ENCODE results near the gene FBXO9. TPM values are rescaled to one million over a fixed set of nuclear protein-coding genes. Genes with fewer than 3 reads are reported as not detected.

FBXO9 gene
- total and polyA plus RNA-seq, 4 donors, result 36.8 to 79.1 (median 51.2) TPM

- Histone ChIP-seq H3K9me3 (ENCODE audit: control insufficient read depth in 4 of 4, low read length in 3 of 4) (no peaks in the 10 kb centered on the region), H3K27ac (ENCODE audit: low read depth in 1 of 2, low read length in 2 of 2) (no peak overlapping the region)
- TF ChIP-seq GABPA (IDR thresholded peaks at IDR 0.05 in 1 of 2, conservative IDR thresholded peaks at IDR 0.05 in 1 of 2) (no peak), ATF3 (IDR thresholded peaks at IDR 0.05) (no peak), CTCF (IDR thresholded peaks at IDR 0.05; ENCODE audit: low read depth, low read length, missing input control) (no peak), TAF1 (conservative IDR thresholded peaks at IDR 0.05) (no peak), SP1 (IDR thresholded peaks at IDR 0.05) (no peak), RAD21 (IDR thresholded peaks at IDR 0.05) (no peak), HNF4G (IDR thresholded peaks at IDR 0.05) (no peak), FOXA2 (IDR thresholded peaks at IDR 0.05) (no peak), RXRA (IDR thresholded peaks at IDR 0.05) (no peak), NR2F2 (IDR thresholded peaks at IDR 0.05) (no peak), FOXA1 (IDR thresholded peaks at IDR 0.05) (no peak), EGR1 (IDR thresholded peaks at IDR 0.05; ENCODE audit: low read depth in 2 of 2) (no peak)
- TF ChIP-seq, protein P1, sequence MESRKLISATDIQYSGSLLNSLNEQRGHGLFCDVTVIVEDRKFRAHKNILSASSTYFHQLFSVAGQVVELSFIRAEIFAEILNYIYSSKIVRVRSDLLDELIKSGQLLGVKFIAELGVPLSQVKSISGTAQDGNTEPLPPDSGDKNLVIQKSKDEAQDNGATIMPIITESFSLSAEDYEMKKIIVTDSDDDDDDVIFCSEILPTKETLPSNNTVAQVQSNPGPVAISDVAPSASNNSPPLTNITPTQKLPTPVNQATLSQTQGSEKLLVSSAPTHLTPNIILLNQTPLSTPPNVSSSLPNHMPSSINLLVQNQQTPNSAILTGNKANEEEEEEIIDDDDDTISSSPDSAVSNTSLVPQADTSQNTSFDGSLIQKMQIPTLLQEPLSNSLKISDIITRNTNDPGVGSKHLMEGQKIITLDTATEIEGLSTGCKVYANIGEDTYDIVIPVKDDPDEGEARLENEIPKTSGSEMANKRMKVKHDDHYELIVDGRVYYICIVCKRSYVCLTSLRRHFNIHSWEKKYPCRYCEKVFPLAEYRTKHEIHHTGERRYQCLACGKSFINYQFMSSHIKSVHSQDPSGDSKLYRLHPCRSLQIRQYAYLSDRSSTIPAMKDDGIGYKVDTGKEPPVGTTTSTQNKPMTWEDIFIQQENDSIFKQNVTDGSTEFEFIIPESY (IDR thresholded peaks at IDR 0.05), result no peak
- TF ChIP-seq, protein P2, sequence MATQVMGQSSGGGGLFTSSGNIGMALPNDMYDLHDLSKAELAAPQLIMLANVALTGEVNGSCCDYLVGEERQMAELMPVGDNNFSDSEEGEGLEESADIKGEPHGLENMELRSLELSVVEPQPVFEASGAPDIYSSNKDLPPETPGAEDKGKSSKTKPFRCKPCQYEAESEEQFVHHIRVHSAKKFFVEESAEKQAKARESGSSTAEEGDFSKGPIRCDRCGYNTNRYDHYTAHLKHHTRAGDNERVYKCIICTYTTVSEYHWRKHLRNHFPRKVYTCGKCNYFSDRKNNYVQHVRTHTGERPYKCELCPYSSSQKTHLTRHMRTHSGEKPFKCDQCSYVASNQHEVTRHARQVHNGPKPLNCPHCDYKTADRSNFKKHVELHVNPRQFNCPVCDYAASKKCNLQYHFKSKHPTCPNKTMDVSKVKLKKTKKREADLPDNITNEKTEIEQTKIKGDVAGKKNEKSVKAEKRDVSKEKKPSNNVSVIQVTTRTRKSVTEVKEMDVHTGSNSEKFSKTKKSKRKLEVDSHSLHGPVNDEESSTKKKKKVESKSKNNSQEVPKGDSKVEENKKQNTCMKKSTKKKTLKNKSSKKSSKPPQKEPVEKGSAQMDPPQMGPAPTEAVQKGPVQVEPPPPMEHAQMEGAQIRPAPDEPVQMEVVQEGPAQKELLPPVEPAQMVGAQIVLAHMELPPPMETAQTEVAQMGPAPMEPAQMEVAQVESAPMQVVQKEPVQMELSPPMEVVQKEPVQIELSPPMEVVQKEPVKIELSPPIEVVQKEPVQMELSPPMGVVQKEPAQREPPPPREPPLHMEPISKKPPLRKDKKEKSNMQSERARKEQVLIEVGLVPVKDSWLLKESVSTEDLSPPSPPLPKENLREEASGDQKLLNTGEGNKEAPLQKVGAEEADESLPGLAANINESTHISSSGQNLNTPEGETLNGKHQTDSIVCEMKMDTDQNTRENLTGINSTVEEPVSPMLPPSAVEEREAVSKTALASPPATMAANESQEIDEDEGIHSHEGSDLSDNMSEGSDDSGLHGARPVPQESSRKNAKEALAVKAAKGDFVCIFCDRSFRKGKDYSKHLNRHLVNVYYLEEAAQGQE (IDR thresholded peaks at IDR 0.05), result no peak
These were observed 54.1 kb downstream of the FBXO9 start for GRCh38 chr6:53119349-53119748.

GRCh38 chr6:53119772-53120409 lies 54.7 kb downstream of the FBXO9 start:
- no peaks in the 10 kb centered on the region for H3K9me3 ChIP-seq (ENCODE audit: control insufficient read depth in 4 of 4, low read length in 3 of 4)
- 68% methylated on average over 4 of the region's 4 CpGs for WGBS
- H3K4me3 ChIP-seq (ENCODE audit: low read depth in 1 of 3, low read length in 3 of 3), result no peak overlapping the region
- no peak overlapping the region for H3K9ac ChIP-seq (ENCODE audit: low read depth in 1 of 2, low read length in 2 of 2)
- H3K27ac ChIP-seq (ENCODE audit: low read depth in 1 of 2, low read length in 2 of 2), result no peak overlapping the region
- TF ChIP-seq, protein P2 (IDR thresholded peaks at IDR 0.05), result no peak
- no peaks in the 10 kb centered on the region for H3K27me3 ChIP-seq (ENCODE audit: control insufficient read depth in 4 of 4, insufficient read depth in 4 of 4, low read length in 3 of 4)
- H3K4me1 ChIP-seq (ENCODE audit: control insufficient read depth in 4 of 4, insufficient read depth in 4 of 4, low read length in 3 of 4), result peaks cover 0 to 3% (median 1%) of the 10 kb centered on the region in 4 donors
- H3K36me3 ChIP-seq (ENCODE audit: control insufficient read depth in 4 of 4, insufficient read depth in 3 of 4, low read depth in 1 of 4, low read length in 3 of 4), result no peaks in the 10 kb centered on the region
- DNase-seq (ENCODE audit: low spot score), result no peak

More at GRCh38 chr6:53119349-53119748, 54.1 kb downstream of the FBXO9 start:
- DNase-seq (ENCODE audit: low spot score), result no peak
- H3K36me3 ChIP-seq (ENCODE audit: control insufficient read depth in 4 of 4, insufficient read depth in 3 of 4, low read depth in 1 of 4, low read length in 3 of 4), result no peaks in the 10 kb centered on the region
- 83% methylated on average over 1 of the region's 1 CpG for WGBS
- H3K9ac ChIP-seq (ENCODE audit: low read depth in 1 of 2, low read length in 2 of 2), result no peak overlapping the region
- H3K4me3 ChIP-seq (ENCODE audit: low read depth in 1 of 3, low read length in 3 of 3), result no peak overlapping the region
- peaks cover 0 to 3% (median 1%) of the 10 kb centered on the region in 4 donors for H3K4me1 ChIP-seq (ENCODE audit: control insufficient read depth in 4 of 4, insufficient read depth in 4 of 4, low read length in 3 of 4)
- H3K27me3 ChIP-seq (ENCODE audit: control insufficient read depth in 4 of 4, insufficient read depth in 4 of 4, low read length in 3 of 4), result no peaks in the 10 kb centered on the region
